Subcutaneous adipose tissue (tissue), 4 donors: ENCODE results near the gene CHST2. TPM values are rescaled to one million over a fixed set of nuclear protein-coding genes. Genes with fewer than 3 reads are reported as not detected.

Experiments
- total RNA-seq, 4 donors: library from RNA; depleted of rRNA; stranded (reverse); fragments of >200 nt; gene quantifications; one replicate each; pipeline ENCODE4 v1.1.0, GENCODE V29; 2016
- TF ChIP-seq, protein P1 (sequence below): fragments of 450-650 bp; IDR thresholded peaks from one replicate; pipeline ENCODE4 v1.5.1; 2016; ENCODE audit warnings: low read depth, mild to moderate bottlenecking, control low read depth, antibody characterized with exemption, moderate library complexity

CHST2 gene
- 10 to 100 TPM in 2 of 4 donors, 1 to 10 TPM in 2; 3.5 to 12.9 (median 8.1) TPM for total RNA-seq

GRCh38 chr3:143119009-143119914 is at the start of gene CHST2:
CHST2 (plus strand) TSS chr3:143119771; CDS start chr3:143120817, 1,046 bp downstream.
- TF ChIP-seq, protein P1, sequence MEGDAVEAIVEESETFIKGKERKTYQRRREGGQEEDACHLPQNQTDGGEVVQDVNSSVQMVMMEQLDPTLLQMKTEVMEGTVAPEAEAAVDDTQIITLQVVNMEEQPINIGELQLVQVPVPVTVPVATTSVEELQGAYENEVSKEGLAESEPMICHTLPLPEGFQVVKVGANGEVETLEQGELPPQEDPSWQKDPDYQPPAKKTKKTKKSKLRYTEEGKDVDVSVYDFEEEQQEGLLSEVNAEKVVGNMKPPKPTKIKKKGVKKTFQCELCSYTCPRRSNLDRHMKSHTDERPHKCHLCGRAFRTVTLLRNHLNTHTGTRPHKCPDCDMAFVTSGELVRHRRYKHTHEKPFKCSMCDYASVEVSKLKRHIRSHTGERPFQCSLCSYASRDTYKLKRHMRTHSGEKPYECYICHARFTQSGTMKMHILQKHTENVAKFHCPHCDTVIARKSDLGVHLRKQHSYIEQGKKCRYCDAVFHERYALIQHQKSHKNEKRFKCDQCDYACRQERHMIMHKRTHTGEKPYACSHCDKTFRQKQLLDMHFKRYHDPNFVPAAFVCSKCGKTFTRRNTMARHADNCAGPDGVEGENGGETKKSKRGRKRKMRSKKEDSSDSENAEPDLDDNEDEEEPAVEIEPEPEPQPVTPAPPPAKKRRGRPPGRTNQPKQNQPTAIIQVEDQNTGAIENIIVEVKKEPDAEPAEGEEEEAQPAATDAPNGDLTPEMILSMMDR: no peak

GRCh38 chr3:143070977-143071551 is 48.5 kb upstream of the CHST2 start:
- TF ChIP-seq, protein P1: no peak

- TF ChIP-seq, protein P1: no peak
Observed at GRCh38 chr3:143071776-143072175, 47.8 kb upstream of the CHST2 start.

DNA sequence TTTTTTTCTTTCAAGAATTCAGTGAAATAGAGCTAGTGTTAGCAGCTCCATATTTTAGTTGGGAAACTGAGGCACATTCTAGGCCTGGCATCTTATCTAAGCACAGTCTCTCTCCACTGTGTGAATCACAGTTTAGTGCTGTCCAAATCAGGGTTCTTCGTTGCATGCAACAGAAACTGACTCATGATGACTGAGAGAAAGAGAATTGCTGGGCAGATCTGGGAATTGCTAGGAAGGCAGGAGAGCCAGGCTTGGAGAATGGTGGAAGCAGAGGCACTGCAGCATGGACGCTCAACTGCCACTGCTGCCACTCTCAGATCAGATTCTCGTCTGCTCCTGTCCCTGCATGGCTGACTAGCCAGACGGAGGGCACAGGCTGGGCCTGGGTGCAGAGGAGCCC is 40.7 kb upstream of the CHST2 start:
- TF ChIP-seq, protein P1: no peak

- TF ChIP-seq, protein P1: no peak
Observed at GRCh38 chr3:143080196-143080595, 39.4 kb upstream of the CHST2 start.

- TF ChIP-seq, protein P1: no peak
Observed at GRCh38 chr3:143081365-143081764, 38.2 kb upstream of the CHST2 start.
